GM19455 (cell line): Measurements from ENCODE around the gene CAPZB.

Source experiments
- ATAC-seq: cut with Tn5 transposase; IDR thresholded peaks from one replicate; pipeline ENCODE4 v1.9.1; 2021; ENCODE audit not compliant: unreplicated experiment

CAPZB gene

DNA sequence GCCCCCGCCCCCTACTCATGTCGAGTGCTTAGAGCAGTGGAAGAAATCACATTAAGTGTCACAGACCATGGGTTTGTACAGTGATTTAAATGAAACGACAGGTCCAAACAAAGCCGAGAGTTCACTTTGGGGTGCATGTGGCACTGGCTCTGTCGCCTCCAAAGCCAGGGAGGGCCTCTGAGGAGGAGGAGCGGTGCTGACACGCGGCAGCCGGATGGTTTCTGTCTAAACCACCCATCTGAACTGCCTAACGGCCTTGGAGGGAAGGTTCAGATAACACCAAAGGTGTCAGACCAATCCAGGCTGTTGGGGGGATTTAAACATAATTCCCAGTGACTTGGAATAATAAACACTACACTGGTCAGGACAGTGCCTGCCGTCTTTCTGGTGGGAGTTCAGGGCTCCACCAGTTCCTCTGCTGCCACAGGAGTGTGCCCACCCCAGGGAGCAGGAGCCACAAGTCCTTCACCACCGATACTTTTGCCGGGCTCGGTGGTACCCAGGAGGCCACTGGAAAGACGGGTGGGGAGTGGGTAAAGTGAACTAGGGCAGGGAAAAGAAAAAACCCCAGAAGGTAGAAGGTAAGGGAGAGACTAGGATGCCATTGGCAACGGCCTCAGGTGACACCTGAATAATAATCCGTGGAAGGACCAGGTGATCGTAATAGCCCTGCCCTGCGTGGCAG, 95.0 kb downstream of the CAPZB start:
- no peak for ATAC-seq

DNA sequence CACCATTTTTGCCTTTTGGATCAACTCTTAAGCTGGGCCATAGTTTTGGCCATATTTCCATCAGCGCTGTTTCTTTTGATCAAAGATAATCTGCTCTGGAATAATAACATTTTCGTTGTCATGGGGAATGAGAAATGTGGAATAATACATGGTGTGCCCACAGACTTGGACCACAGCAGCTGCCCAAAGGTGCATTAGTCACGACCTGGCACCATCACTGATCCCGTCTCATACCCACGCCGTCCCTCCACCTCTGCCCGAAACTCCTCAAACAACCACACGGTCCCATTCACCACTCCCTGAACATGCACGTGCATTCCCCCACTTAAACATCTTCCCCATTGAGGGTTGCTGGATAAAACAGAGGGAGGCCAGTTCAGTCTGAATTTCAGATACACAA, 96.4 kb downstream of the CAPZB start:
- no peak for ATAC-seq

DNA sequence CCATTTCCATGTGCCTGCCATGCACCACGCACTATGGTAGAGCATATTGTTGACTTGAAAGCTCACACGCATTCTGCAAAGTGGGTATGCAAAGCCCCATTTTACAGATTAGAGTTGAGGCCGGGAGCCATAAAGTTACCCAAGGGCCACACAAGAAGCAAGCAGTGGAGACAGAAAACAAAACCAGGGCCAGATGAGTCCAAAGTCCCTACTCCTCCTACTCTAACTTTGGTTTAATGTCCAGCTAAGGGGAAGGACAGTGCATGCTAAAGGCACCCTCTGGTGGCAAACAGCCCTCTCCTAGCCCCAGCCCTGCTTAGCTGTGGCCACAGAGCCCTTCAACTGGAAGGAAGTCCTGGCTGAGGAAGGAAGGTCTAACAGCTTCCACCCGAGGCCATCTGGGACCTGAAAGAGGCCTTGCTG, 98.3 kb downstream of the CAPZB start:
- ATAC-seq: no peak

DNA sequence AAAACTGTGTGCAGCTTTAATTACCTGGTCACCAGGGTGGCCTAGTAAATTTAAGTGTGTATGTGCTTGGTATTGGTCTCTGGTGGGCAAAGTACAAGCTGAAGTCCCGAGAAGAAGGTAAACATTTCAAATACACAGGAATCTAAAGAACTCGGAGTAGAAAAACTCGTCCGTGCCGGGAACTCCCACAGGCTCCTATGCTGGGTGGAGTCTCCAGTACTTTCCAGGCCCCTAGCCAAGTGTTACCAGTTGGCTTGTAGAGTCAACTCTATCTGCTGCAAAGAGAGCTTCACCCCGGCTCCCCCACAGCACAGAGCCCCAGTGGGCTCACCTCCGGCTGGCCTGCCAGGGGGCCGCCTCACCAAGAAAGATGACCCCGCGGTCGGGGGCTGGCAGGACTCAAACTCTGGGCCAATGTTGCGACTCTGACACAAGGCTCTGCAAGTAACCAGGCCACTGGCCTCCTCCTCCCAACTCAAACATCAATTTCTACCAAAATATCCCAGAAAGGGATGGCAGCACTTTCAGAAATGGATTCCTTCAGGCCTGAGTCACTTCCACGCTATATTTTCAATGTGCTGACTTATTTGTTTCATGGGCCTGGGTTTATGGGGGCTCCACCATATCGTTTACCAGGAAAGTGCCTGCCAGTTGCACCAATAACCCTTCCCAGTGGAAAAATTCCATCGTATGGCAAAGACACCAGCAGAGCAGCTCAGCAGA, 99.3 kb downstream of the CAPZB start:
- ATAC-seq: no peak

DNA sequence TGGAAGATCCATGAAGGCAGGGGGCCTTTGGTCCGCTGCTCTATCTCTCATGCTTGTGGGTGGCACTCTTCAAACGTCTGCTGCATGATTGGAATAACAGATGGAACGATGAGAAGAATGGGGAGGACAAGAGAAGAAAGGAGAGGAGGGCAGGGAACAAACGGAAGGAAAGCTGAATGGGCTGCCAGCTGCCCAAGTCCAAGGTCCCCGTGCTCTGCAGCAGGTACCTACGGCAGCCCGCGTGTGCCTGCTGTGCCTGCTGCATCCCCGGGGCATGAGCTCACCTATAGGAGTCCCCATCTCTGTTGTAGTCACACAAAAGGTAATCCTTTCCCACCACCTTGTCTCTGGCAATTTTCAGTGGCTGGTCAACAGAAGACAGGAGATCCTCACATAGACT, 100.1 kb downstream of the CAPZB start:
- no peak for ATAC-seq

DNA sequence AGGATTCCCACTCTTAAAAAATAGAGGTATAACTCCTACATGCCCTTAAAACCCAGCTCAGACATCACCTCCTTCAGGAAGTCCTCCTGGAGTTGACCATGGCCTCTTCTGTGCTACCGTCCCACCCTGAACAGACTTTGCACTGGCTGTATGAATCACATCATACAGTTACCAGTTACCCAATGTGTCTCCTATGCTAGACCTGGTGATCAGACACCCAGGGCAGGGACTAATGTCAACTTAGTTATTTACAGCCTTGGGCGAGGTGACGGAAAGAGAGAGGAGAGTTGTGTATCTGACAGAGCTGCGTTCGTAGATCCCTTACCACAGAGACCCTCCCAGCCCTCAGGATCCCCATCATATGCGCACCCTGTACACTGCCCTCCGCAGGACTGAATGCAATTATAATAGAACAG, 100.6 kb downstream of the CAPZB start:
- ATAC-seq: no peak

DNA sequence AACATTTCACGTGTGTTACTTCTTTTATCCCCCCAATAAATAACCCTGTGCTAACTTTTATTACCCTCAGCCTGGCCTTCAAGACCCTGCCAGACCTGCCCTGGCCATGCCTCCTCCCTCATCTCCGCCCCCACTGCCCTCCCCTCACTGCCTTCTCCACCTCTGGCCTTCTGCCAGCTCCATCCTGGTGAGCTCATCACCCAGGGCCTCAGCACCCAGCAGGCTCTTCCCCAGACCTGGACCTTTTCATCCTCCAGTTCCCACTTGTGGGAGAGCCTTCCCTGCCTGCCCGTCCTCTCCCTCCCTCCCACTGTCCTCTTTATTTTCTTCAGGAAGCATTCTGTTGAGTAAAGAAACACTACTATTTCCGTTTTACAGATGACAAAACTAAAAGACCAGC, 101.2 kb downstream of the CAPZB start:
- ATAC-seq: no peak

DNA sequence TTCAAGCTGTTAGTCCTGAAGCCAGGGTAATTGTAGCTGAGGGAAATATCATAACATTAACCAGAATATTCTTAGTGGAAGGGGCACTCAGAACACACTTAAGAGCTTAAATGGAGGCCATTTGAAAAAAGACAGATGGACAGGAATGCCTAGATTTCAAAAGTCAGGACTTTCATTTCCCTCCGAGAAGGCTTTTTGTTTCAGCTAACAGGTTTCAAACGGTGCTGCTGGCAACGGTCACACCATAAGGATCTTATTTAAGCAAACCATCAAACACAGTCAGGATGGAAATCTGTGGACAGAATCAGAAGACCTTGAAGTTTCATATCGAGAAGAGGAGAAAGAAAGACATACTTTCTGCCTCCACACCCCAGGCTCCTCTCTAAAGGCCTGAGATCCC, 103.1 kb downstream of the CAPZB start:
- ATAC-seq: no peak

DNA sequence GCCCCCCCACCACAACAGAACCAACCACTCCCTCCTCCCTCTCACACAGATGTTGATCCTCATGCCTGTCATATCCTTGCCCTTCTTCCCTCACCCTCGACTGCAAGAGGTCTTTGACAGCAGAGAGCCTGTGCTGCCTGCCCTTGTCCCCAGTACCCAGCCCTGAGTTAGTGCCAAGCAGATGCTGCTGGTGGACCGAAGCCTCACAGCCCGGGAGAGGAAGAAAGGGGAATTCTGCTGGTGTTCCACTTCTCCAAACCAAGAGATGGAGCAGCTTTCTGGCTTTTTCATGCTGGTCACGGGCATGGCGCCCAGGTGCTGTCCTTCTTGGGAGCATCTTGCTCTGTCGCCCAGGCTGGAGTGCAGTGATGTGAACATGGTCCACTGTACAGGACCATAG, 104.1 kb downstream of the CAPZB start:
- no peak for ATAC-seq

DNA sequence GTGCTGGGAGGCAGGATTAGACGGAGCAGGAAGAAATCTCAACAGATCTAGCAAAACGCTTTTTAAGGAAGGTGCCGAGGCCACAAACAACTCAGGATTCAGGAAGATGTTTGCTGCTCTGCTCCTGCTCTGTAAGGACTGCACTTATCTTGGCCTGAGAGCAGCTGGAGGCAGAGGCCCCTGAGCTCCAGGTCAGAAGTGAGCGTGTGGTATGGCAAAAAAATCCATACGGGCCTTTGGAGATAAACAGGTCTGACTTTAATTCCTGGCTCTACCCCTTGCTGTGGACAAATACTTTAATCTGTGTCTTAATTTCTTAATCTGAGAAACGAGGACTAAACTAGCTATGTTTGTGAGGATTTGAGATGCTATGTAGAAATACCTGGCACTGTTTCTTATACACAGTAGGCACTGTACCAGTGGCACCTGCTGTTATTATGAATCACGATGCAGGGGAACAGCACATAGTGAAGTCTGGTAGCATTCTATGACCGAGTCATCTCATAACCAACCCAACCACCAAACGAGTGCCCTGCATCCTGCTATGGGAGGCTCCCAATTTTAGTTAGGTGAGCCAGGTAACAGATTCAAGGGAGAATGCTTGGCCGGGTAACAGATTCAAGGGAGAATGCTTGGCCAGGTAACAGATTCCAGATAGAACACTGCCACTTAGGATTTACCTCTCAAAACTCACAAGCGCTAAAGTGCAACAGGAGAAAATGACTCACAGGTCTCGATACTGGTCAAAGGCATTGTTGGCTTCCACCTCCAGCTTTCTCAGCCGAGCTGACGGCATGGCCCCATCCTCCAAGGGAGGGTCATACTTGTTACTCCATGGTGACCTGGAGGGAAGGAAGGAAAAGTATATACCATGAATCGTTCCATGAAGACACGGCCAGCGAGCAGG, 107.3 kb downstream of the CAPZB start:
- ATAC-seq: no peak

DNA sequence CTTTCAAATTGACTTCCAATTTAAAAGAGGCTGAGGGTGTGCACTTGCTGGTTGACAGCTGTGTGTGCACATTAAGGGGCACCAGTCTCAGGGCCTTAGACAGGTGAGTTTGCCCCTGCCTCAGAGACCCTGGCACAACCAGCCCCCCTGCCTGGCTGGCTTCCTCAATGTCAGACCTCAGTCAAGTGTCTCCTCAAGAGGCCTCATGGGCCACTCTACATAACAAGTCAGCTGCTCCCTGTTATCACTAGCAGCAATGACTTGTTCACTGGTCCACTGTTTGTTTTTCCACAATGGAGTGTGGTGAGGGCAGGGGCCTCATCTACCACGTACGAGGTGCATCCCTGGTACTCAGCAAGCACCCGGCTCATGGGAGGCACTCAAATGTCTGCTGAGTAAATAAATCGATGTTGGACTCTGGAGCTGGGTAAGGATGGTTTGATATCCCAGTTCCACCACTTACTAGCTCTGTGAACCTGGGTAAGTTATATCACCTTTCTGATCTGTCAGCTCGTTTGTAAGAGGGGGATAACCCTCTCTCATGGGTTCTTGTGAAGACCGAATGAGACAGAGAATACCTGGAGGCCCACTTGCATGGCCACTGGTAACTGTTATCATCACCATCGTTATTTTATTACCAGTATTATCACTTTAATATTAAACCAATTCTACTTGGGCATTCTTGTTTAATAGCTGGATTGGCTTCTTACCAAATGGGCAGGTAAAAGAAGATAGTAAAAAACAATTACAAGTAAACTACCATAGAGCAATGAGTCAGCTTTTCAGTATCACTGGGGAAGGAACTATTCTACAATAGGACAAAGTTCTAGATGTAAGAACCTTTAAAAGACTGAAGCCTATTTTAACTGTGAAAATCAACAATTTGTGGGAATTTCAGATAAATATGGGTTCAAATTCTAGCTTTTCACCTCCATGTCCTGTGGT, 108.6 kb downstream of the CAPZB start:
- no peak for ATAC-seq

DNA sequence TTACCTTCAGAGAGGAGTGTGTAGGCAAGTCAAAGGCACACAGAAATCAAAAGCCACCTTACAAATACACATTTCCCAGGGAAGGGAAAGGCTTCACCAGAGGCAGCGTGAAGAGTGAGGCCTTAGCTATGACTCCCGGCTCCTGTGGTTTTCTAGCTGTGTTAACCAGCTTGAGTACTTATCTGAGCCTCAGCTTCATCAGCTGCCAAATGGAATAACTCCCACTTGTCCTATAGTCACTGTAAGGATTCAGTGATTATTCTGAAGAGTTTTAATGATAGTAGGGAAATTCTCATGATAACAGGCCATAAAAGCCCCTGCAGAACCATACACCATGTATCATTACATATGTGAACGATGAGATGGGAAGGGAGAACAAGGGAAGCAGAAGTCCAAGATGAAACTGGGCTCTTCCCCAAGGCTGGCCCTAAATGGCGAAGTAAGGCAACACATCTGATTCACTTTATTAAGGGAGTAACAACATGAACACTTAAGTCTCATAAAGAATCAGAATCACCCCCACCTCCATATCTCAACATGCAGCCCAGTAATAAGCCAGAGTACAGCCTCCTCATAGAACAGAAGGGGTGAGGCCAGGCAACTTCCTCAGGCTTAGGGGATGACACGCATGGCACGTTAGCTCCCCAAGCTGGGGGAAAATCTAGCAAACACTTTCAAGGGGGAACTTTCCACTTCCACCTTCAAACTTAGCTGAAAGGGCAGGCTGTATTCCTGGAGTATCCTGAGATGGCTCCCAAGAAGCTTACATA, 109.5 kb downstream of the CAPZB start:
- no peak for ATAC-seq

DNA sequence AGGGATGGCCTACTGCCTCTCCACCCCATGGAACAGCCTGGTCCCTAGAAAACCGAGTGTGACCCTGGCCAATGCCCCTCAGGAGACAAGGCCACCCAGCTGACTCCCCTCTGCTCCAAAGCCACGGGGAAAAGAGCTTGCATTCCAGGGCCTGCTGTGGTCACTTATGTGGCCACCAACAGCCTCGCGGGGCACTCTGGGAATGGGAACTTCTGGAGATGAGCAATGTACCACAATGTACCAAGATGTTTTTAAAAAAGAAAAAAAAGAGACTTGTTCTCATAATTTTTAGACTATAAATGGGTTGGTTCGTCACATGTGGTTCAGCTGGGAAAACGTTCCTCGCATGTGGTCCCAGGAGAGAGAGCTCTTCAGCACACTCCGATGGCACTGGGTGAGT, 110.4 kb downstream of the CAPZB start:
- ATAC-seq: no peak

DNA sequence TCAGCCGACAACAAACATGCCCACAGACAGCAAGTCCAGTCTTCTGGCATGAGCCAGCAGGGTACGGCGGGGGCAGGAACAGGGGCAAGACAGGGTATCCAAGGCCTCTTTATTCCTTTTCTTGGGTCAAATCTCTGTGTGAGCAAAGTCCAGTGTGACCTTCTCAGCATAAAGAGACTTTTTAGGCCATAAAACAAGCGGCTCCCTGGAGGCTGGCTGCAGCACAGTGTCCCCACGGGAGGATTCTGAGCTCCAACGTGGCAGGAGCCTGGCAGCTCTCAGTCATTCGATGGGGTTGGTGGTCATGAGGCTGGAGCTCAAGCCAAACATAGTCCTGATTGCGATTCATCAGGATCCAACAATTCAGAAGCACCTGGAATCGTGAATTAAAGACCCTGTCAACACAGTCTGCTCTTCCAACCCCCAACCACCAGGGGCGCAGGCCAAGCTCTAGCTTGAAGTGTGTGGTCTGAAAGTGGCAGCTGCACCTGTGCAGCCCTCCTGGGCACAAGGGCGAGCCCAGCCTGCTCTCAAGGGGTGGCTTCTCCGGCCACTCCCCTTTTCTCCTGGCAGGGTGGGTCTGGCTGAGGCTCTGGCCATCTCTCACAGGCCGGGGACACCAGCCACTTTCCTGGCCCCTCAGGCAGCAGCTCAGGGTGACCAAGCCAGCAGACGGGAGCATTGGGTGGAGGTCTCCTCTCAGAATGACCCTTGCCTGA, 111.1 kb downstream of the CAPZB start:
- no peak for ATAC-seq

DNA sequence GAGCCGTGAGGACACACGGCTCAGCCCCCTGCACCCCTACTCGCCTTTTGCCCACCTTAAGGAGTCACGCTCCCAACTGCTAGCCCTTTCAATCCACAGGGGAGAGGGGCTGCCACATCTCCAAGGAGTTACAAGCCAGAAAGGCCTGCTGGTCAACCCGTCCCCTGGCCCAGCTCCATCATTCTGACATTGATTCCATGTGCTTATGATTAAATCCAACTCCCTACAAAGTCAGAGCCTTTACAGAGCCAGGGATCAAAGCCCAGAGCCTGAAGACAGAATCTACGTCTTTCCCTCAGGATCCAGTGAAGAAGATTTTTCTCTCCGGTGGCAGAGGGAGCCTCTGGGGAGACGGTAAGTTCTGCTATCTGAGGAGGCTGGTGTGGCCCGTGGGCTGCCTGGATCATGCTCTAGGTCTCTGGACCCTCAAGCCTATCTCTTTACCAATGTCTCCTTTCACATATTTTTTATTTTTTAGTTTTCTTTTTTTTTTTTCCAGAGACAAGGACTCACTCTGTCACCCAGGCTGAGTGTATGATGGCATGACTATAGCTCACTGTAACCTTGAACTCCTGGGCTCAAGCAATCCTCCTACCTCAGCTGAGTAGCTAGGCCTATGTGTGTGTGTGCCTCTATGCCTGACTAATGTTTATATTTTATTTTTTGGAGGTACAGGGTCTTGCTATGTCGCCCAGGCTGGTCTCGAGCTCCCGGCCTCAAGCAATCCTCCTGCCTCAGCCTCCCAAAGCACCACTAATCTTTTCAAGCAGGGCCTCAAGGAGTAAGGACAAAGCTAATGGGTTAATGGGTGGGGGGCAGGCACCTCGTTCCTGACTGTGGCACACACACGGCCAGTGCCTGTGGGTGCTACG, 111.9 kb downstream of the CAPZB start:
- no peak for ATAC-seq

DNA sequence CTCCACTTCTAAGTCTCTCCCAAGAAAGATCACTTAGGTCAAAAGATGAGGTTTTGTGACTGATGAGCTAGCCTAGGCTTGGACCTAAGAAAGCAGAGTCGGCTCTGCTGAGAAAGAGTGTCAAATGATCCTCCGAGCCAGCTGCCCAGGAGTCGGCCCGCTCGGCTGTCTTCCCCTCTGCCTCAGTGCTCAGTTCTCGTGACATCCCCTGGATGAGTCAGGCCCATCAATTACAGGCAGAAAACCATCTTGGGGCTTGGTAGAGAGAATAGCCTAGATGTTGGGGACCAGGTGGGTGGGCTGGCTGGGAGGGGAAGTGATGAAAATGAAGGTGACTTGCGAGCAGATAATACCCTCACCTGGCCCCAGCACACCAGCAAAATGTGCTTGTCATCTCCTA, 112.7 kb downstream of the CAPZB start:
- ATAC-seq: no peak

DNA sequence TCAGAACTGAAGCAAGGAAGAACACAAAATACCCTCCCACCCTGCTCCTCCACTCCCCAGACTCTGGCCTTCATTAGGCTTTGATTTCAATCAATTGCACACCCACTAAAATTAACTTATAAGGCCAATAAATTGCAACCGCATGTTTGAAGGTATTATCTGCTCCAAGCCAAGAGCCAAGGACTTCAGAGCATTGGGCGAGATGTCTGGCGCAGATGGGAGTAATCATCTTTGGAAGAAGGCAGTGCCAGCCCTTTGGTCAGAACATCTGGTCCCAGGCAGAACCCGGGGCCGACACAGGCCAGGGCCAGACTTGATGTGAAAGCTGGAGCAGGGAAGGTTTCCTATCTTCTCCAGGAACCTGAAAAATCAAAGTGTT, 113.2 kb downstream of the CAPZB start:
- no peak for ATAC-seq
